Panc1 (cell line): ENCODE results near the gene COL23A1. TPM values are rescaled to one million over a fixed set of nuclear protein-coding genes. Genes with fewer than 3 reads are reported as not detected.

Experiments used
- ATAC-seq: fragments of 200-7000 bp; cut with Tn5 transposase; 2 replicates; pipeline ENCODE4 v1.9.1; 2020; ENCODE audit warnings: mild to moderate bottlenecking, moderate library complexity
- BruUV-seq: library from RNA; stranded (reverse); fragments of 400-500 nt; replicated peaks from 2 replicates; lab custom pipeline; 2021; lab: Mats Ljungman, UMichigan
- CTCF ChIA-PET: fragments of 300-600 bp; sonication (Branson Sonifier 250); formaldehyde crosslinking; loops from one replicate; lab custom pipeline; 2022; ENCODE audit warnings: antibody characterized with exemption; lab: Charles Lee
- POLR2A ChIA-PET: fragments of 300-600 bp; sonication (Branson Sonifier 250); formaldehyde crosslinking; loops from one replicate; lab custom pipeline; 2022; ENCODE audit warnings: antibody characterized with exemption; lab: Charles Lee
- DNase-seq: peaks from one replicate; pipeline ENCODE4 v3.0.0-alpha.2; 2010; ENCODE audit warnings: low read depth, low spot score
- H3K27ac ChIP-seq: 2 replicates; pipeline ENCODE4 v1.5.1; 2011; ENCODE audit warnings: mild to moderate bottlenecking, low read length, inconsistent platforms
- H3K27me3 ChIP-seq: fragments of 200-500 bp; sonication (Bioruptor generic); 2 replicates; pipeline ENCODE4 v1.6.0; 2014; ENCODE audit warnings: low read length, inconsistent platforms; ENCODE audit not compliant: control insufficient read depth, insufficient read depth
- H3K36me3 ChIP-seq: fragments of 200-500 bp; sonication (Bioruptor generic); 2 replicates; pipeline ENCODE4 v1.5.1; 2014; ENCODE audit warnings: inconsistent platforms, mild to moderate bottlenecking, low read length, moderate library complexity; ENCODE audit not compliant: control insufficient read depth, insufficient read depth
- H3K4me1 ChIP-seq: 2 replicates; pipeline ENCODE4 v1.5.1; 2011; ENCODE audit warnings: inconsistent platforms, mild to moderate bottlenecking, low read length, moderate library complexity; ENCODE audit not compliant: control insufficient read depth, insufficient read depth
- H3K4me3 ChIP-seq, 2 experiments: 2 replicates each; pipeline ENCODE4 v1.5.1; 2011 to 2012; ENCODE audit warnings: low read depth in 2 of 2, low read length in 2 of 2, mild to moderate bottlenecking in 2 of 2, inconsistent platforms in 1 of 2, moderate library complexity in 1 of 2
- H3K9me3 ChIP-seq: fragments of 200-500 bp; sonication (Bioruptor generic); 2 replicates; pipeline ENCODE4 v1.5.1; 2014; ENCODE audit warnings: low read depth, mild to moderate bottlenecking, inconsistent platforms, low read length, moderate library complexity; ENCODE audit not compliant: control insufficient read depth, insufficient read depth
- POLR2AphosphoS5 ChIP-seq: IDR thresholded peaks from 2 replicates; pipeline ENCODE4 v1.6.1; 2012; ENCODE audit warnings: mild to moderate bottlenecking, low read depth, low read length, moderate library complexity
- SIN3A ChIP-seq: IDR thresholded peaks from 2 replicates; pipeline ENCODE4 v1.6.1; 2012; ENCODE audit warnings: low read depth, mild to moderate bottlenecking, low read length, moderate library complexity, borderline replicate concordance; ENCODE audit not compliant: insufficient read depth
- TCF7L2 ChIP-seq: IDR thresholded peaks from 2 replicates; pipeline ENCODE4 v1.6.1; 2011; ENCODE audit warnings: mild to moderate bottlenecking, low read depth, low read length, inconsistent platforms
- in situ Hi-C: cut with HindIII; loops from 2 replicates; pipeline ENCODE4 v1.10.0; 2016; ENCODE audit warnings: low sequenced_read_pairs, low pct_unique_long_range_greater_than_20kb
- intact Hi-C: fragments of 100-400 bp; cut with micrococcal nuclease; formaldehyde crosslinking; loops from one replicate; pipeline ENCODE4 v1.10.0; 2022; ENCODE audit not compliant: unreplicated experiment
- total RNA-seq: library from RNA; stranded (reverse); gene quantifications from one replicate; pipeline ENCODE4 v1.2.1, GENCODE V29; 2021; ENCODE audit not compliant: unreplicated experiment
- TF ChIP-seq, protein P1 (sequence below): fragments of 450-650 bp; IDR thresholded peaks from 2 replicates; pipeline ENCODE4 v1.5.1; 2017; ENCODE audit warnings: mild to moderate bottlenecking
- TF ChIP-seq, protein P2 (sequence below), 2 experiments: IDR thresholded peaks; 2 replicates each; pipeline ENCODE4 v1.6.1; 2011 to 2012; ENCODE audit warnings: low read depth in 2 of 2, control low read depth in 1 of 2, low read length in 1 of 2, mild to moderate bottlenecking in 1 of 2, moderate library complexity in 1 of 2; ENCODE audit not compliant: insufficient read depth in 1 of 2

COL23A1 gene
- total RNA-seq, 1 experiment from 2014 or later, result 0.05 TPM

- in situ Hi-C loops (no loop called here), intact Hi-C loops (no loop called here)
- H3K27ac ChIP-seq, result peak overlapping the region; percentile 87
- peaks cover 40% of the 10 kb centered on the region for H3K4me1 ChIP-seq
- CTCF ChIA-PET, result interaction anchor here (0.7 to 1.2 kb wide), 3 partner anchors 29 to 1003 kb away, joined by 3 to 8 read pairs (median 3); no protein-coding TSS in a partner anchor
- POLR2A ChIA-PET, result interaction anchor here (0.5 kb wide), 1 partner anchor 28 kb away, joined by 6 read pairs; no protein-coding TSS in a partner anchor
- TSS peak; percentile 75 for BruUV-seq
- H3K4me3 ChIP-seq, result peak overlapping the region; percentile 92 to 97
- TF ChIP-seq SIN3A (0 out of 2 replicates have a peak, but pooled peaks have one; percentile 34), POLR2AphosphoS5 (no peak; the same call in 1 of the 2 replicates), TCF7L2 (0 out of 2 replicates have a peak, but pooled peaks have one; percentile 12)
- no peaks in the 10 kb centered on the region for H3K9me3 ChIP-seq
- peaks cover 24% of the 10 kb centered on the region for H3K36me3 ChIP-seq
- no peaks in the 10 kb centered on the region for H3K27me3 ChIP-seq
- ATAC-seq, result no peak
- no peak for DNase-seq
Observed at GRCh38 chr5:178206166-178207101, 383.8 kb downstream of the COL23A1 start.

DNA sequence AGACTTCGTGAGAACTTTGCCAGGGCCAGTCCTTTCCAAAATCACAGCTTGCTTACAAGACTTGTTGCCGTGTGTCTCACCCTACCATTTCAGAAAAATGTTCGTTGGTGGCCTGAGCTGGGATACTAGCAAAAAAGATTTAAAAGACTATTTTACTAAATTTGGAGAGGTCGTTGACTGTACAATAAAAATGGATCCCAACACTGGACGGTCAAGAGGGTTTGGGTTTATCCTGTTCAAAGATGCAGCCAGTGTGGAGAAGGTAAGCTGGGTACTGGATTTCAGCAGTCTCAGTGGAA lies 384.5 kb downstream of the COL23A1 start:
- H3K36me3 ChIP-seq, result peaks cover 24% of the 10 kb centered on the region
- peak overlapping the region; percentile 87 for H3K27ac ChIP-seq
- CTCF ChIA-PET, result interaction anchor here (0.8 kb wide), 1 partner anchor 98 kb away, joined by 3 read pairs; no protein-coding TSS in a partner anchor
- H3K27me3 ChIP-seq, result no peaks in the 10 kb centered on the region
- DNase-seq (no peak), ATAC-seq (no peak)
- no peaks in the 10 kb centered on the region for H3K9me3 ChIP-seq
- TF ChIP-seq, protein P1, sequence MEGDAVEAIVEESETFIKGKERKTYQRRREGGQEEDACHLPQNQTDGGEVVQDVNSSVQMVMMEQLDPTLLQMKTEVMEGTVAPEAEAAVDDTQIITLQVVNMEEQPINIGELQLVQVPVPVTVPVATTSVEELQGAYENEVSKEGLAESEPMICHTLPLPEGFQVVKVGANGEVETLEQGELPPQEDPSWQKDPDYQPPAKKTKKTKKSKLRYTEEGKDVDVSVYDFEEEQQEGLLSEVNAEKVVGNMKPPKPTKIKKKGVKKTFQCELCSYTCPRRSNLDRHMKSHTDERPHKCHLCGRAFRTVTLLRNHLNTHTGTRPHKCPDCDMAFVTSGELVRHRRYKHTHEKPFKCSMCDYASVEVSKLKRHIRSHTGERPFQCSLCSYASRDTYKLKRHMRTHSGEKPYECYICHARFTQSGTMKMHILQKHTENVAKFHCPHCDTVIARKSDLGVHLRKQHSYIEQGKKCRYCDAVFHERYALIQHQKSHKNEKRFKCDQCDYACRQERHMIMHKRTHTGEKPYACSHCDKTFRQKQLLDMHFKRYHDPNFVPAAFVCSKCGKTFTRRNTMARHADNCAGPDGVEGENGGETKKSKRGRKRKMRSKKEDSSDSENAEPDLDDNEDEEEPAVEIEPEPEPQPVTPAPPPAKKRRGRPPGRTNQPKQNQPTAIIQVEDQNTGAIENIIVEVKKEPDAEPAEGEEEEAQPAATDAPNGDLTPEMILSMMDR, result no peak
- no peak for TF ChIP-seq SIN3A
- no peak for TF ChIP-seq POLR2AphosphoS5
- TF ChIP-seq, protein P2, sequence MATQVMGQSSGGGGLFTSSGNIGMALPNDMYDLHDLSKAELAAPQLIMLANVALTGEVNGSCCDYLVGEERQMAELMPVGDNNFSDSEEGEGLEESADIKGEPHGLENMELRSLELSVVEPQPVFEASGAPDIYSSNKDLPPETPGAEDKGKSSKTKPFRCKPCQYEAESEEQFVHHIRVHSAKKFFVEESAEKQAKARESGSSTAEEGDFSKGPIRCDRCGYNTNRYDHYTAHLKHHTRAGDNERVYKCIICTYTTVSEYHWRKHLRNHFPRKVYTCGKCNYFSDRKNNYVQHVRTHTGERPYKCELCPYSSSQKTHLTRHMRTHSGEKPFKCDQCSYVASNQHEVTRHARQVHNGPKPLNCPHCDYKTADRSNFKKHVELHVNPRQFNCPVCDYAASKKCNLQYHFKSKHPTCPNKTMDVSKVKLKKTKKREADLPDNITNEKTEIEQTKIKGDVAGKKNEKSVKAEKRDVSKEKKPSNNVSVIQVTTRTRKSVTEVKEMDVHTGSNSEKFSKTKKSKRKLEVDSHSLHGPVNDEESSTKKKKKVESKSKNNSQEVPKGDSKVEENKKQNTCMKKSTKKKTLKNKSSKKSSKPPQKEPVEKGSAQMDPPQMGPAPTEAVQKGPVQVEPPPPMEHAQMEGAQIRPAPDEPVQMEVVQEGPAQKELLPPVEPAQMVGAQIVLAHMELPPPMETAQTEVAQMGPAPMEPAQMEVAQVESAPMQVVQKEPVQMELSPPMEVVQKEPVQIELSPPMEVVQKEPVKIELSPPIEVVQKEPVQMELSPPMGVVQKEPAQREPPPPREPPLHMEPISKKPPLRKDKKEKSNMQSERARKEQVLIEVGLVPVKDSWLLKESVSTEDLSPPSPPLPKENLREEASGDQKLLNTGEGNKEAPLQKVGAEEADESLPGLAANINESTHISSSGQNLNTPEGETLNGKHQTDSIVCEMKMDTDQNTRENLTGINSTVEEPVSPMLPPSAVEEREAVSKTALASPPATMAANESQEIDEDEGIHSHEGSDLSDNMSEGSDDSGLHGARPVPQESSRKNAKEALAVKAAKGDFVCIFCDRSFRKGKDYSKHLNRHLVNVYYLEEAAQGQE (IDR thresholded peaks at IDR 0.05; ENCODE audit: insufficient read depth in 1 of 2, low read depth in 2 of 2, low read length in 1 of 2), result no peak
- TF ChIP-seq TCF7L2, result no peak
- no TSS peak for BruUV-seq
- peaks cover 38% of the 10 kb centered on the region for H3K4me1 ChIP-seq
- in situ Hi-C loops (no loop called here), intact Hi-C loops (no loop called here)
- peak overlapping the region; percentile 92 to 97 for H3K4me3 ChIP-seq
- POLR2A ChIA-PET, result no interaction called here
